Middle frontal gyrus (tissue), 1 donor: Measurements from ENCODE around the gene HOXD9.

Experiments
- DNase-seq: peaks from one replicate; pipeline ENCODE4 v3.0.0-alpha.2; 2015; ENCODE audit warnings: low spot score; ENCODE audit errors: extremely low spot score

The HOXD9 gene

DNA sequence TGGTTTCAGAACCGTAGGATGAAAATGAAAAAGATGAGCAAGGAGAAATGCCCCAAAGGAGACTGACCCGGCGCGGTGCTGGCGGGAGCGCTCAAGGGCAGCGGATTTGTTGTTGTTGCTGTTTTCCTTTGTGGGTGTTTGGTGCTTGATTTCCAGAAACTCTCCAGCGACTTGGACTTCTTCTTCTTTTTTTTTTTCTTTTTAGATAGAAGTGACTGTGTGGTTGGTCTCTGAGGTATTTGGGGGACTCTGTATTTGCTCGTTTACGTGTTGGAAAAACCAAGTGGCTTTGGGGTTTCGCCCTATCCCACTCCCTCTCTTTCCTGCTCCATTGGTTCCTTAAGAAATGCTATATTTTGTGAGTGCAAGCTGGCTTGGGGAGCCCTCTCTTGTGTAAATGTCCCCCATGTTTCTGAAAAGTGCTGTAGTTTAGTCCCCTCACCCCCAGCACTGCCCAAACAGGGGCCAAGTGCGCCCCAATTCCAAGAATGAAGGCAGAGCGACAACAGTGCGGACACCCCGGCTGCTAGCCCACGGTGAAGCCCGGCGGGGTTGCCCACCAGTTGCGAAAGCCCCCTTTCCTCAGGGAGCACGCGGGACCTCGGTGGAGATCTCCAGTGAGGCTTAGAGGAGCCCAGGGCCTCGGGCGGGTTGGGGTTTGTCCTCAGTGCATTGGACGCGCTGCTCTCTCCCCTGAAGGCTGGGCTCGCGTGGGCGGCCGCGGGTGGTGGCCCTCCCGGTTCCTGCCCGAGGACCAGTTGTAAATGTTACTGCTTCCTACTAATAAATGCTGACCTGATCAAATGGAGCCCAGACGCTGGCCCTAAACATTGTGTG is 1.8 kb downstream of the HOXD9 start:
- no peak for DNase-seq

DNA sequence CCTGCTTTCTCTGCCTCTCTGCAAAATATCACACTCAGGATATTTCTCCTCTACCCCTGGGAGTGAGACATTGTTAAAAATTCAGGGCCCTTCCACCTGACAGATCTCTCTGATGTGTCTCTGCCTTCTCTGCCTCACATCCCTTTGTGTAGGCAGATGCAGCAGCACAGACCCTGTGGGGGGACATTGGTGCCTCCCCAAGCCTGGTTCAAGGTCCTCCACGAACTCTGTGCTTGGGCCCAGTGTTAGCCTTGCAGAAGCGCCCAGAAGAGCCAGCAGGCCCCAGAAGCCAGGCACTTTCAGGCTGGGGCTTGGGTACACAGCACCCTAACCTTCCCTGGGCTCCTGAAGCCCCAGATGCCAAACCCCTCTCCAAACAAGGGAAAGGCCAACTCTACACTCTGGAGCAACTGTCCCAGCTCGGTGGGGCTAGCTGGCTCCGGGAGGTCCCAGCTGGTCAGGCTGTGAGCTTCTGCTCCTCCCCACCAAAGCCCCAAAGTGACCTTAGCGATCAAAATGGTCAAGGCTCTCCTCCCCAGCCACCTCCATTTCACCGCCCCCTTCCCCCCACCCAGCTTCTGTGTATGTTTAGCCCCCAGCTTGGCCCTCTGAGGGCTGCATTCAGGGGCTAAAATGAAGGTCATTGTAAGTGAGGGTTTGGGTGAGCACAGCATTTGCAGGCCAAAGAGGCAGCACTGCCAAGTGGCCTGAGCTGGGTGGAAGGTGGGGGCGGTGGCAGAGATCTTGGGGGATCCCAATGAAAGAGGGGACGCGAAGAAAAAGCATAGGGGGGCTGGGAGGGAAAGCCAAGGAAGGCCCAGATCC is 2.6 kb downstream of the HOXD9 start:
- DNase-seq = no peak

DNA sequence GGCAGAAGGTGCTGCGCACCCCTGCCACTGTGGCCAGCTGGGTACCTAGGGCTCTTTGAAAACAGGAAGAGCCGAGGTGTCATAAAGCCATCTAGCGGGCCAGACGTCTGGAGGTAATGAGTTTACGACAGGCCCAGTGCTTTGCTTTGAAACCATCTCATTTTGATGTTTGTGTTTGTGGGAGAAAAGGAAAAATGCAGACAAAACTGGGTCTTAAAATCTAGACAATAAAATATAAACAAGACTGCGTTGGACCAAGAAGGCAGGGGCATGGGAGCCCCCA is 3.2 kb downstream of the HOXD9 start:
- DNase-seq = no peak

DNA sequence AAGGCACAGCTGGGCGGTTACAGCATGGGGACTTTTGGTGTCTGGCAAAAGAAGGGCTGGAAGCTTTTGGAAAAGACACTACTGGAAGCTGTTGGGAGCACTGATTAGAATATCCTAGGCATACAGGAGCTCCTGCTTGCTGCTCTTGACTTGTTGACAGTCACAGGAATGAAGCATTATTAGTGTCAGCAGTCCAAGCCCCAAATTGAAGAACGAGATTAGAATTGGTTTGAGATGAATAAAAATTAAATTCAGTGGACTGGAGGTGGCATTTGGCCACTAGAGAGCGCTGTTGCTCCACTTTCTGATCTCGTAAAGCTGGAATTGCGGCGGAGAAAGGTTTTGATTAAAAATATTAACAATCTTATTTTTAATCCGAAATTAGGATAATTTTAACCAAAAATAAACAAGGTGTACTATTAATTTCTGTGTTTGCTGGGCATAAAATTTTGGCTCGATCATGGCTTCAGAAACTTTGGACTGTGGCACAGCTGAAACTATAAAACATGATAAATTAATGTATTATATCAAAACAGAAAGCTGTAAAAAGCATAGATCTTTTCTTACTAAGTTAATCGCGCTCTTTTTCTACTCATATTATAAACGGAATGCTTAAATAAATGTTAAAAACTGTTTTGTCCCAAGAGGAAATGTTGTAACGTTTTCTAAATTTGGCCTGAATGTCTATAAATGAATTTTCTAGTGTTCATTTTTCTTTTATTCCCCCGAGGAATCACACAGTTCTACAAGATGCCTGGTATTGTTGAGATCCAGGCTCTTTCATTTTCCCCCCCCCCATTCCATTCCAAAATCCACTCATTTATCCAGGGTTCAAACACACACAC is 4.6 kb downstream of the HOXD9 start:
- DNase-seq = no peak

DNA sequence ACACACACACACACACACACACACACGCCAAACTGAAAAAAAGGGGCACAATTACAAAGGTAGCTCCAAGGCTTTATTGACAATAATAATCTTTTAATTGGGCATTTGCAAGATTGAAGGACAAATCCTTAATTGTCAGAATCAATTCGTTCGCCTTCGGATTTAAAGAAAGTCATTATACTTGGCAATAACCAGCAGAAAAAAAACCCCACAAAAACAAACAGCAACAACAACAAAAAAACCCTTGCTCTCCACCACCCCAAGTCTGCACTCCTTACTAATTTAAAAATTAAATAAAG is 5.2 kb downstream of the HOXD9 start:
- DNase-seq = no peak

DNA sequence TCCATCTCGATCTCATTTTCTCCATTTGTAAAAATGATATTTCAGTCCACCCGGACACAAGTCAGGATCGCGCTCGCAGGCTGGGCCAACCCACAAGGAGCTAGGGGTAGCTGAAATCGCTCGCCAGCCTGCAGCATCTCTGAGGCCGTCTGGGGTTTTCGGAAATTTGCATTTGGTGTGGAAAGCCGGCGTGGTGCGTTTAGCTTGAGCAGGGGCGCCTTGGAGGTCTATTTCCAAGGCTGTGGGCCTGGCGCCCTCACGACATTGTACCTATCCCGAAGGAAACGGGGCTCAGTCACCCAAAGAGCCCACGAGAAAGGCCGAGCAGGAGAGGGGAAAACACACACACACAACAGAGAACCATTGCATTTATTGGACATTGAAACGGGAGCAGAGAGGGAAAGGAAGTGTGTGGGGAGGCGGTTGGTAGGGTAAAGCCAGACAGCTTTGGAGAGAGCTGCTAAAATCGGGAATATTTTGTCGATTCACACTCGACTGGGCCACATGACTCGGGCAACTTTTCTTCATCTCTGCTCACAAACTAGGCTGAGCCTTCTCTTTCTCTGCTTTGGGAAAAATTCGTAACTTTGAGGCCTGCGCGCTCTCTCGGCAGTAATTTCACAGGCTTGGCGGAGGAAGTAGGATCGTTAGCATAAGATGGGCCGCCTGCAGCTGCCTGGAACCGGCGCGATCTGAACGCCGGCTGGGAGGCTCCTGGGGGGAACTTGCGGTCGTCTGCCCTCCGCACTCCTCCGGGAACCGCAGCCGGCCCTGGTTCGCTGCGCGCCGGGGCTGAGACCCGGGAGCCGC is 5.9 kb downstream of the HOXD9 start:
- DNase-seq = no peak

DNA sequence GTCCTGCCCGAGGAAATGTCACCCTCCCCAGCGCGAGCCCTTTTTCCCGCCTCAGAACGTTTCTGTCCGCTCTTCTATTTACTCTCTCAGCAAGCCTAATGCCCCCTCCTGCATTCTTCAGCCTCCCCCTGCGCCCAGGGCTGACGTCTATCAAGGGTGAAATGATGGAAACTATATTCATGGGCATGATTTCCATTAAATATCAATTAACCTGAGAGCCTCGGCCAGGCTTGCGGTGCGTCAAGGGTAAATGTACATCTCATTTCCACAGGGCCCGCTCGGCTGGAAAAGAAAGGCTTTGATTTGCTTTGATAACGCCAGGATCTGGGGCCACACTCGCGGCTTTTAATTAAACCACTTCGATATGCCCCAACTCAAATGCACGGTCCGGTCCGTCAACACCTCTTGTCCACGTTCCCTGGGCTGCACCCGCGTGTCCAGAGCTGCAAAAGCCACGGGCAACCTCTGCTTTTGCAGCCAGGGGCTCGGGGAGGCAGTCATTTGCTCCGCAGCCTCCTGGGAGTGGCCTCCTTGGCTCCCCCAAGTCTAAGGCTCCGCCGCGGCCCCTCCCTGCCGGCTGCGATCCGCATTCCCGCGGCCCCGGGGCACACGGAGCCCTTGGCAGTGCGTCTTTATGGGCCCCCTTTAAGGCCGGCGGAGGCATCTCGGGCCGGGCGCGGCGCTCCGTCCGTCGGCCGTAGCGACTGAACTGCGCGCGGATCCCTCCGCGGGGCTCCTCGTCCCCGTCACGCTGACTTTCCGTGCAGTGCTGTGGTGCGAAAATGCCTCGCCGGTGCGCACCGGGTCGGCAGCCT is 6.7 kb downstream of the HOXD9 start, which contains the start of gene HOXD8:
Gene HOXD8, plus strand, starts transcription at position 724 of the 815 bp plus-strand sequence. CDS start 662 bp downstream, outside the sequence.
- DNase-seq = no peak

DNA sequence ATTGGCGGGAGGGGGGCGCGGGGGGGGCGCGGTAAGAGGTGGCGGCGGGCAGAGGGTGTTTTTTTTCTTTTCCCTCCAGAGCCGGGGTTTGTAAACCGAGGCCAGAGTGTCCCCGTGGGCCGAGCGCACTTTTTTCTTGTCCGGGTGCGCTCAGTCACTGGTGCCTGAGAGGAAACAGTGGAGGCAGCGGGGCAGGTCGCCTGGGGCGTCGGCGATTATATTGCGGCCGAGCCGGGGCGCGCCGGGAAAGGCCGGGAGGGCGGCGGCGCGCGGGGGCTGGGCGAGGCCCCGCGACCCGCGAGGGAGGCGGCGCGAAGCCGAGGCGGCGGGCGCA is 7.3 kb downstream of the HOXD9 start:
- DNase-seq = no peak

DNA sequence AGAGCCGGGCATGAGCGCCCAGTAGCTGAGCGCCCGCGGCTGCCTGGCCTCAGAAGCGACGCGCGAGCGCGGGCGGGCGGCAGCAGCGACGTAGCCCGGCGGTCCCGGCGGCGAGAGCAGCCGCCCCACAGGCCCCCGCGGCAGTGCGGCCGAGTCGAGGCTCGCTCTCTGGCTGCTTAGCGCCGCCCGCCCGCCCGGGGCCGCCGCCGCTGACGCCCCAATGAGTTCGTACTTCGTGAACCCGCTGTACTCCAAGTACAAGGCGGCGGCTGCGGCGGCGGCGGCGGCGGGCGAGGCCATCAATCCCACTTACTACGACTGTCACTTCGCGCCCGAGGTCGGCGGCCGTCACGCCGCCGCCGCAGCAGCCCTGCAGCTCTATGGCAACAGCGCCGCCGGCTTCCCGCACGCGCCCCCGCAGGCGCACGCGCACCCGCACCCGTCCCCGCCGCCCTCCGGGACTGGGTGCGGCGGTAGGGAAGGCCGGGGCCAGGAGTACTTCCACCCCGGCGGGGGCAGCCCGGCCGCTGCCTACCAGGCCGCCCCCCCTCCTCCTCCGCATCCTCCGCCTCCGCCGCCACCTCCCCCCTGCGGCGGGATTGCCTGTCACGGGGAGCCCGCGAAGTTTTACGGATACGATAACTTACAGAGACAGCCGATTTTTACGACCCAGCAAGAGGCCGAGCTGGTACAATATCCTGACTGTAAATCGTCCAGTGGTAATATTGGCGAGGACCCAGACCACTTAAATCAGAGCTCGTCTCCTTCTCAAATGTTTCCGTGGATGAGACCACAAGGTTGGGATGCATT is 7.8 kb downstream of the HOXD9 start:
- DNase-seq = no peak

DNA sequence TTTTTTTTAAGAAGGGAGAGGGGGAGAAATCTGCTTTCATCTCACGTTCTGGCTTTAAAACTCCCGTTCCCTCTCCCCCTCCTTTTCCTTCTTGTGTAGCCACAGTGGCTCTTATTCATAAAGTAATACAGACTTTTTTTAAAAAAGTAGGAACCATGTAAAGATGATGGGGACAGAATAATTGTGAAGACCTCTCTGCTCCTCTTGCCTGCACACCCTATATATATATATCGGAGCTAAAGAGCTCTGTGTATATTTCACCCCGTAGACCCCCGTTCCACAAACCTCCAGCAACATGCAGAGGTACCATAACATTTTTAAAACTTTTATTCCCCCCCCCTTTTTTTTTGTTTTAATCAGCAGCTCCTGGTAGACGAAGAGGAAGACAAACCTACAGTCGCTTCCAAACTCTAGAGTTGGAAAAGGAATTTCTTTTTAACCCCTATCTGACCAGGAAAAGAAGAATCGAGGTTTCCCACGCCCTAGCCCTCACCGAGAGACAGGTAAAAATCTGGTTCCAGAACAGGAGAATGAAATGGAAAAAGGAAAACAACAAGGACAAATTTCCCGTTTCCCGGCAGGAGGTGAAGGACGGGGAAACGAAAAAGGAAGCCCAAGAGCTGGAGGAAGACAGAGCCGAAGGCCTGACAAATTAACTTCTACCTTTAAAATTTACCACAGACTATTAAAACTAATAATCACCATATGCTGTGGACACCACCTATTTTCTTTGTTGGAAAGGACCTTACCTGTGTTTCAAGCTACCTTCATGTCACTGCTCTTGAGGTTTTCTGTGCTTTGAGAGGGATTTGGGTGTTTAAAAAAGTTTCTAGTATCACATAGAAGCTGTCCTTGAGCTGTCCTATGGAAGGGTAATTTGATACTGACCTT is 8.7 kb downstream of the HOXD9 start:
- DNase-seq = no peak

DNA sequence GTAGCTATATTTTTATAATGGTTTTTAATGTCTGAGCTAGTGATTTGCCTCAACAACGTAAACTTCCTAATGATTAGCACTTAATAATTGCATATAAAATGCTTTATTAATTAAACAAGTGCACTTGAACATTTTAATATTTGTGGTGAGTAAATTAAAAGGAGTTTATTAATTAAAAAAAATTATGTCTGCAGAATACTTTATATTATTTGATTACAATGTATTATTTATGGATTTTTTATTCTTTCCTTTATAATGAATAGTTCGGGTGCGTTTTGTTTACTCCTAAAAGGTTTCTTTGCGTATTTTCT is 9.3 kb downstream of the HOXD9 start:
- DNase-seq = no peak

DNA sequence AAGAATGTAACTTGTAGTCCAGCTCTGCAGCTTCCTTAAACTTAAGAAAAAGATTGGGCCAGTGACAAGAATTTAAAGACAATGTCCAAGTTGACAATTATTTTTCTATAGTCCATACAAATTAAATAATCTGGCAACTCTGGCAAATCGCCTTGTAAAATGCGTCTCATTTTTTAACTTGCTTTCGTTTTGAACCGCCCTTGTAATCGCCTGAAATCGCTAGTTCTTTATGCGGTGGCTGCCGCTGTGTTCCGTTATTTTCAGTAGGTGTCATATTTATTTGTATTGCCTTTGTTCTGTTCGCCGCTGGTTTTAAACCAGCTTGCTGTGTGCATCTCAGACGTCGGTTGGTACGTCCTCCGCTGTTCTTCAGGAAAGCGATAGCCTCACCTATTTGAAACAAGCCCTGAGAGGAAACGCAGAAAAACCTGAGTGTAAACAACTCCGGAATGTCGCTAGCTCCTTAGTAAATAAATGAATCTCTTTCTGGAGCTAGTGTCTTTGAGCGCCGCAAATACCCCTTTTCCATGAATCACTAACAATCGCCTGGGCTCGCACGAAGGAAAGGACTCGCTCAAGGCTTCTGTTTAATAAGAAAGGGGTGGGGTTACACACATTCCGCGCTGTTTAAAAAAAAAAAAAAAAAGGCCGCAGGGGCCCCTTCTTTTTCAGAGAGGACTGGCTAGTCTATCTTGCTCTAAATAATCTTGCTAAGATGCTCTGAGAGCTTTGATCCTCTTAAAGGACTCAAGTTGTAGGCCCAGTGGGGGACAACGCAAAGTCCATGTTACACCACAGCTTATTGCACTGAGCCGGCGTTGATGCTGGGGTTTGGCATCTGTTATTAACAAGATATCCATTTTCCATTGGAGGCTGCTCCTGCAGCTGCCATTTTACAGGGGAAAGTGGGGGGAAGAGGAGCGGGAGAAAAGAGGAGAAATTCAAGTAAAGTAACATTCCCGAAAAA is 10.0 kb downstream of the HOXD9 start:
- DNase-seq = no peak

DNA sequence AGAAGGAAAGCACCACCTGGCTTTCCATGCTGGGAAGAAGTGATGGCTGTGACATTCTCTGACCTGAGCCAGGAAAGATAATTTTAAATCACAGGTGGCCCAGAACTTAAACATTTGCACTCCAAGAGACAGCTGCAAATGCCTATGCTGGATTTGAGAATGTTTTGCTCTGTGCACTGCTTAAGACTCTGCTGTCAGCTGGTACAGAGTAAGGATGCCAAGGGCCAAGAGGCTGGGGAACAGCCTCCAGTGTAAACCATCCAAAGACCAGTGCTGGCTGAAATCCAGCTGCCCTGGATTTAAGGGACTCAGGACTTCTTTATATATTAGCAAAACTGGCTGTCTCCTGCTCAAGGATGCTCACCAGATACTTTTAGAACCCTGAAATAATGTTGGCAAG is 10.9 kb downstream of the HOXD9 start:
- DNase-seq = no peak

DNA sequence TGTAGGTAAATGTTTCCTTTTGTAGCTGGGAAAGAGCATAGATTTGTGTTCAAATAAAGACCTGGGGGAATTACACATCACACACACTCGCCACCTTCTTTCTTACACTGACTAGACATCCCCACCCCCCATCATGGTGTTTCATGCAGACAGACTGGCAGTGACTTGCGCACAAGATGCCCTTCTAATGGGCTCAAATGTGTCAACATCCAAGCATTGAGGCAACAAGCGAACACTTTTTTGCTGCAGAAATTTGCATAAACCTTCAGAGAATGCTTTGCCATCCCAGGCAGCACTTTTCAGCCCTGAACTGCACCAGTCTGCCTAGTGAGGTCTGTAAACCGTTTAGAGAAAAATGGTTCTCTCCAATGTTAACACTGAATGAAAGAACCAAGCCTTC is 11.5 kb downstream of the HOXD9 start:
- DNase-seq = no peak

DNA sequence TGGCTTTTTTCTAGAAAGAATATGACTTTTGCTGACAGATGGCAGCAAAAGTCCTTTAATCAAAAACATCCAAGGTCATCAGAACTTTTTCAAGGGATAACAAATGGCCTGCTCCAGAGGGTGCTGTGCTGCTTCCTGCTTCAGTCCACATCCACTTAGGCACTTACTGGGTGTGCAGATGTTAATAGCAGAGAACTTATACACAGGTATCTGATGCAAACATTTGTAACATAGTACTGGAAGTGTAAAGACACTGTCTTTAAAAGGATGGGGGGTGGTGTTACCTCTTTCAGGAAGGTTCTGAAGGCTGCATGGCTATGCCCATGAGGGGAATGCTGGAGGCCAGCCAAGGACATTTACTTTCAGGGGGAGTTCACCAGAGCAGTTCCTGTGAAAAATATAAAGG is 12.5 kb downstream of the HOXD9 start:
- DNase-seq = no peak

DNA sequence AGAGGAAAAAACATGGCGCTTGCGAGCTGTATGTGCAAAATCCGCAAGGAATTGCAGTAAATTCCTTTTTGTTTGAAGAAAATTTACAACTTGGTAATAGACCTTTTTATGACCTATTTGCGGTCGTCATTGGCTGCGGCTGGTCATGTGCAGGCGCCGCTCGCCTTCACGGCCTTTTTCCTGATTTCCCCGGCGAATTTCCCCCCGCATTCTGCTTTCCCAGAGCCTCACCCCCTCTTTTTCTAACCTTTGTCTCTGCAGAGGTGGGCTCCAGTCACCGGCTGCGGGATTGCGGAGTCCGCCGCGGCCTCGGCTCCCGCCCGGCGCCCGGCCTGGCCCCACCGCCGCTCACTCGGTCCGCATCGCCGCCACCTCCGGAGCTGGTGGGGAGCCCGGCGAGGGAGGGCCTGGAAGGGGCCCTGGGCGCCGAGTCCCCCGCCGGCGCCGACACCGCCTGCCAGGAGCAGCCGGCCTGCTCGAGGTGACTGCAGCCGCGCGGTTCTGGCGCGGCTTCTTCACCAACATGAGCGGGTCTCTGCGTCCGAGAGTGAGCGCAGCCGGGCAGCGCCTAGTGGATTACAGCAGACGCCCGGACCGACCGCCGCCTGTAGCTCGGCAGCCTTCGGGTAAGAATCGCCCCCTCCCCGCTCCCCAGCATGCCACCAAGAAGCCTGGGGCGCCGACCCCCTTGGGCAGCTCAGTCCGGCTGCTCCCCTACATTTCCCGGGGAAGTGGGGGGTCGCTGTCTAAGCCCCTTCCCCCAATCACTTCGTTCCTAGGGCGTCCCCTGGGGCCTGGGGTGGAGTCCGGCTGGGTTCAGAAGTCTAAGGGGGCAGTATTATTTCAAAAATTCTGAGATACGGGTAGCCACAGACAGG is 14.1 kb downstream of the HOXD9 start:
- DNase-seq = no peak

DNA sequence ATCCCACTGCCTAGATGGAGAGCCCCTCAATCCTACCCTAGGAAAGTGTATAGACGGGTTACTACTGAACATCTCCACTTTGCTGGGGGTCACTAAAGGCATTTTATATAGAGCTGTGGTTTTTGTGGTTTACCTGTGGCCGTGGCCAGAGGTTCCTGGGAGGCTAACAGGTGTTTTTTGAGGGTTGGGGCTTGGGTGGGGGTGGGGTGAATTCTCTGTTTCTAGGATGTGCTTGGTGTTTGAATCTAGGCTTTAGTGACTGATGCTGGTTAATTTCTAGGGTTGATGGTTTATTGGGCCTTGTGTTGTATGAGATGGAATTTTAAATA is 14.7 kb downstream of the HOXD9 start:
- no peak for DNase-seq
